ENCODE results near the gene SNRPD2. TPM values are rescaled to one million over a fixed set of nuclear protein-coding genes. Genes with fewer than 3 reads are reported as not detected.

SNRPD2 gene
- total RNA-seq, 1 donor = 139 TPM

- H4K20me1 ChIP-seq (ENCODE audit: insufficient read depth, low read length) = peaks cover 3% of the 10 kb centered on the region
Measured at GRCh38 chr19:45710356-45711130, 18.8 kb upstream of the SNRPD2 start.

GRCh38 chr19:45705710-45706415 is 14.1 kb upstream of the SNRPD2 start:
- H3K27me3 ChIP-seq (ENCODE audit: insufficient read depth, low read length) = no peaks in the 10 kb centered on the region
- H2AFZ ChIP-seq (ENCODE audit: low read length) = no peak overlapping the region
- no peak overlapping the region for H3K4me2 ChIP-seq (ENCODE audit: insufficient read depth, low read length)
- peaks cover 17% of the 10 kb centered on the region for H3K36me3 ChIP-seq (ENCODE audit: insufficient read depth, low read length)
- H3K79me2 ChIP-seq (ENCODE audit: insufficient read depth, low read length) = peaks cover 5% of the 10 kb centered on the region
- peaks cover 4% of the 10 kb centered on the region for H3K4me1 ChIP-seq (ENCODE audit: insufficient read depth, low read length)
- DNase-seq (ENCODE audit: insufficient read length, low spot score, missing footprints) = no peak
- H3K9me3 ChIP-seq (ENCODE audit: low read depth, low read length) = no peaks in the 10 kb centered on the region
- H3K27ac ChIP-seq (ENCODE audit: low read depth, low read length) = no peak overlapping the region
- TF ChIP-seq CTCF (IDR thresholded peaks at IDR 0.05; ENCODE audit: extremely low read depth, low read depth, low read length) = no peak
- no peak overlapping the region for H3K4me3 ChIP-seq (ENCODE audit: insufficient read depth, low read length)
- no peaks in the 10 kb centered on the region for H4K20me1 ChIP-seq (ENCODE audit: insufficient read depth, low read length)

More at GRCh38 chr19:45710356-45711130, 18.8 kb upstream of the SNRPD2 start:
- no peak overlapping the region for H3K27ac ChIP-seq (ENCODE audit: low read depth, low read length)
- no peaks in the 10 kb centered on the region for H3K9me3 ChIP-seq (ENCODE audit: low read depth, low read length)
- no peaks in the 10 kb centered on the region for H3K36me3 ChIP-seq (ENCODE audit: insufficient read depth, low read length)
- H3K27me3 ChIP-seq (ENCODE audit: insufficient read depth, low read length) = no peaks in the 10 kb centered on the region
- no peak overlapping the region for H3K4me3 ChIP-seq (ENCODE audit: insufficient read depth, low read length)
- DNase-seq (ENCODE audit: insufficient read length, low spot score, missing footprints) = peak; percentile 52
- peaks cover 8% of the 10 kb centered on the region for H3K4me1 ChIP-seq (ENCODE audit: insufficient read depth, low read length)
- no peak for TF ChIP-seq CTCF (IDR thresholded peaks at IDR 0.05; ENCODE audit: extremely low read depth, low read depth, low read length)
- H2AFZ ChIP-seq (ENCODE audit: low read length) = no peak overlapping the region
- peaks cover 47% of the 10 kb centered on the region for H3K79me2 ChIP-seq (ENCODE audit: insufficient read depth, low read length)
- H3K4me2 ChIP-seq (ENCODE audit: insufficient read depth, low read length) = no peak overlapping the region

GRCh38 chr19:45705115-45705514 is 13.4 kb upstream of the SNRPD2 start:
- Histone ChIP-seq H3K9me3 (ENCODE audit: low read depth, low read length) (no peaks in the 10 kb centered on the region), H2AFZ (ENCODE audit: low read length) (no peak overlapping the region), H3K4me2 (ENCODE audit: insufficient read depth, low read length) (no peak overlapping the region), H3K27me3 (ENCODE audit: insufficient read depth, low read length) (no peaks in the 10 kb centered on the region), H3K4me3 (ENCODE audit: insufficient read depth, low read length) (no peak overlapping the region), H3K4me1 (ENCODE audit: insufficient read depth, low read length) (peaks cover 4% of the 10 kb centered on the region), H4K20me1 (ENCODE audit: insufficient read depth, low read length) (no peaks in the 10 kb centered on the region), H3K79me2 (ENCODE audit: insufficient read depth, low read length) (no peaks in the 10 kb centered on the region), H3K36me3 (ENCODE audit: insufficient read depth, low read length) (peaks cover 17% of the 10 kb centered on the region), H3K27ac (ENCODE audit: low read depth, low read length) (no peak overlapping the region)
- no peak for TF ChIP-seq CTCF (IDR thresholded peaks at IDR 0.05; ENCODE audit: extremely low read depth, low read depth, low read length)
- DNase-seq (ENCODE audit: insufficient read length, low spot score, missing footprints) = no peak

- Histone ChIP-seq H3K9me3 (ENCODE audit: low read depth, low read length) (no peaks in the 10 kb centered on the region), H3K36me3 (ENCODE audit: insufficient read depth, low read length) (peaks cover 25% of the 10 kb centered on the region), H3K4me2 (ENCODE audit: insufficient read depth, low read length) (no peak overlapping the region)
Measured at GRCh38 chr19:45701676-45702075, 9.9 kb upstream of the SNRPD2 start.

More at GRCh38 chr19:45701676-45702075, 9.9 kb upstream of the SNRPD2 start:
- DNase-seq (ENCODE audit: insufficient read length, low spot score, missing footprints) = no peak
- H4K20me1 ChIP-seq (ENCODE audit: insufficient read depth, low read length) = no peaks in the 10 kb centered on the region
- H3K4me3 ChIP-seq (ENCODE audit: insufficient read depth, low read length) = no peak overlapping the region
- no peak overlapping the region for H2AFZ ChIP-seq (ENCODE audit: low read length)
- no peak for TF ChIP-seq CTCF (IDR thresholded peaks at IDR 0.05; ENCODE audit: extremely low read depth, low read depth, low read length)
- H3K4me1 ChIP-seq (ENCODE audit: insufficient read depth, low read length) = no peaks in the 10 kb centered on the region
- H3K79me2 ChIP-seq (ENCODE audit: insufficient read depth, low read length) = no peaks in the 10 kb centered on the region
- no peaks in the 10 kb centered on the region for H3K27me3 ChIP-seq (ENCODE audit: insufficient read depth, low read length)
- no peak overlapping the region for H3K27ac ChIP-seq (ENCODE audit: low read depth, low read length)

All from osteoblast (primary cell).